Epithelial cell of proximal tubule (primary cell): ENCODE measurements around the gene GSDME. TPM values are rescaled to one million over a fixed set of nuclear protein-coding genes. Genes with fewer than 3 reads are reported as not detected.
A peak's percentile ranks its signal among the peaks of the same experiment; 100 is the strongest.

ENCODE experiments used
- DNase-seq: peaks from one replicate; pipeline ENCODE4 v3.0.0-alpha.2; 2011; ENCODE audit warnings: low read depth
- H3K4me3 ChIP-seq: 2 replicates; pipeline ENCODE4 v1.5.1; 2011; ENCODE audit warnings: low read depth, mild to moderate bottlenecking, low read length
- total RNA-seq: library from RNA; depleted of rRNA; stranded (reverse); fragments of >200 nt; gene quantifications from 2 replicates; pipeline ENCODE4 v1.2.3, GENCODE V29; 2015
- TF ChIP-seq, protein P1 (sequence below): conservative IDR thresholded peaks from 2 replicates; pipeline ENCODE4 v1.5.1; 2012; ENCODE audit warnings: low read depth, mild to moderate bottlenecking, low read length

GSDME gene
- total RNA-seq, 1 donor from 2014 or later, result 73.6 TPM

DNA sequence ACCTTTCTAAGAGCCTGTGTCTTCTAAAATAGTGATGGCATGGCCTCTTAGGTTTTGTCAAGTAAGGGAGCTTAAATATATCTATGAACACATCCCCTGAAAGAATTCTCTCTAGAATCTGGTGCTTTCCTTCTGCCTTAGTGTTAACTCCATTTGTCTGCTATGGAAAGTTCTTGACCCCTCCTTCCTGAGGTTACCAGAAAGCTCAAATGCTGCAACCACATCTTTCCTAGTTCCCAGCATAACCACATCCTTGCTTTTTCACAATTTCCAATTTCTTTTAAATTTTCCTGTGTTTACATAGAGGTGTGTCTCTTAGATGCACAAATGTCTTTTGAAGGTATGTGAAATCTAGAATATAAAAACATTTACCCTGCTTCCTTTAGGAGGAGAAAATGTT is 16.4 kb upstream of the GSDME start:
- H3K4me3 ChIP-seq, result no peak overlapping the region
- DNase-seq, result no peak
- TF ChIP-seq, protein P1, sequence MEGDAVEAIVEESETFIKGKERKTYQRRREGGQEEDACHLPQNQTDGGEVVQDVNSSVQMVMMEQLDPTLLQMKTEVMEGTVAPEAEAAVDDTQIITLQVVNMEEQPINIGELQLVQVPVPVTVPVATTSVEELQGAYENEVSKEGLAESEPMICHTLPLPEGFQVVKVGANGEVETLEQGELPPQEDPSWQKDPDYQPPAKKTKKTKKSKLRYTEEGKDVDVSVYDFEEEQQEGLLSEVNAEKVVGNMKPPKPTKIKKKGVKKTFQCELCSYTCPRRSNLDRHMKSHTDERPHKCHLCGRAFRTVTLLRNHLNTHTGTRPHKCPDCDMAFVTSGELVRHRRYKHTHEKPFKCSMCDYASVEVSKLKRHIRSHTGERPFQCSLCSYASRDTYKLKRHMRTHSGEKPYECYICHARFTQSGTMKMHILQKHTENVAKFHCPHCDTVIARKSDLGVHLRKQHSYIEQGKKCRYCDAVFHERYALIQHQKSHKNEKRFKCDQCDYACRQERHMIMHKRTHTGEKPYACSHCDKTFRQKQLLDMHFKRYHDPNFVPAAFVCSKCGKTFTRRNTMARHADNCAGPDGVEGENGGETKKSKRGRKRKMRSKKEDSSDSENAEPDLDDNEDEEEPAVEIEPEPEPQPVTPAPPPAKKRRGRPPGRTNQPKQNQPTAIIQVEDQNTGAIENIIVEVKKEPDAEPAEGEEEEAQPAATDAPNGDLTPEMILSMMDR, result no peak

DNA sequence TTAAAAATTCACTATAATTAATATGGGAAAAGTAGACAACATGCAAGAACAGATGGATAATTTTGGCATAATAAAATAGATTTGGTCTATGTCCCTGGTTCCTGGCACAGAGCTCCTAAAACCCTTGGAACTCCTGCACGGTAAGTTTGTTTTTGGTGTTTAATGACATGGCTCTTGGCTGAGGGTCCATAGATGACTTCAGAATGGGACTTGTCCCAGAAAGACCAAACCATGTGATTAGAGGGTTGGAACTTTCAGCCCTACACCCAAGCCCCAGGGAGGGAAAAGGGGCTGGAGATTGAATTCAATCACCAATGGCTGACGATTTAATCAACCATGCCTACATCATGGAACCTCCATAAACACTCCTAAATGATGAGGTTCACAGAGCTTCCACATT is 12.6 kb upstream of the GSDME start:
- H3K4me3 ChIP-seq, result no peak overlapping the region
- TF ChIP-seq, protein P1, result no peak
- DNase-seq, result no peak

DNA sequence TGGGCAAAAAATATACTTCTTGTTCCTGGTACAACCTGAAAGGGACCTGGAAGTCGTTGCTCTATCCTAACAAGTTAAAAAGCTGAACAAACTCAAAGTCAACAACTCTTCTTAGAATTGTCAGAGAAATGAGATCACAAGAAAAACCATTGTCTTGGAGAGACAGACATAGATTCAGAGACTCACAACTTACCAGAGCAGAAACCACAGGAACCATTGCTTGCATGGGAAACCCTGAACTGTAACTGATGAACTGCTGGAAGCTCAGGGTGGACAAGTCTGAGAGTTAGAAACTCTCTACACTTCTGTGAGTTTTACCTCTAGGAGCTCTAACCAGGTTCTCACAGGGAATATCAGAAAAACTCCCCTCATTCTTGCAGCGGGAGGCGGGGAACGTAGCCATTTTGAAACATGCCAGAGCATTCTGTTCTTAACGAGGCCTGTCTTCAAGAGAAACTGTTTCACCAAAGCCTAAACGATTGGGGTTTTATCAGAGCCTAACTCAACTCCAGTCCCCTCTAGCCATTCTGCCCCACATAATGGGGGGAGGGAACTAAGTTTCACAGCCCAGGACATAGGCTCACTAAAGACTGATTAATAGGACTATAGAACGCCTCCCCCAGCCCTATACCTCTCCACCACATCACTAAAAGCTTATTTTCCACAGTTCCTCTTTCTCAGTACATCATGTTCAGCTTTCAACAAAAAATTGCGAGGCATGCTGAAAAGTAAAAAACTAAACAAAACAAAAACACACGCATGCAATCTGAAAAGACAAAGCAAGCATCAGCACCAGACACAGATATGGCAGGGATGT is 12.0 kb upstream of the GSDME start:
- no peak overlapping the region for H3K4me3 ChIP-seq
- TF ChIP-seq, protein P1, result no peak
- peak; percentile 59 for DNase-seq

DNA sequence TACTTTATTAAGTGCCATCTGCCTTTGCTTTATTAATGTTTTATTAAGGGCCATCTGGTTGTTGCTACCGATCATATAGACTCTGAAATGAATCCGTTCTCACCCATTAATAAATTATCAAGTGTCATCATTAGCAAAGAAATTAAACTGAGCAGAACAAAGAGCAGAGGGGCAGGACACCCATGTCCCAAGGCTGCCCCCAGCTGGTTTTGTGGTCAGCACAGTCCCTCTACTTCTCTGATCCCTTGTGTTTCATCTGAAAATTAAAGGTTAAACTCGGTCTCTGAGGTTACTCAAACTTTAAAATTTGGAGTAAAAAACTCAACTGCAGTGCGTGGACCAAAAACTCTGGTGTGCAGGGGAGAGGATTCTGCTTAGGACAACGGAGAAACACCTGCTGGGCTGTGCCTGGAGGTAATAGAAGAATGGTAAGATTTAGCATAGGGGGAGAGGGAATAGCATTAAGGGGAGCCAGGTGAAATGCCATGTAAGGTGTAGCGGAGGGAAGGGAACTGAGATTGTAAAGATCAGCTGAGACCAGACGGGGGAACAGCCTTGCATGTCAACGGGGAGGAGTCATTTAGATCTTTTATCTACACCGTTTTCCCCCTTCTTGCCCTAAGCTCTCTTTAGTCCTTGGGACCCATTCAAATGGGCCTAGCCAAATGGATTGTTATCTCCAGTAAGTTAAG is 10.8 kb upstream of the GSDME start:
- no peak overlapping the region for H3K4me3 ChIP-seq
- DNase-seq, result no peak
- TF ChIP-seq, protein P1, result peak; percentile 35

DNA sequence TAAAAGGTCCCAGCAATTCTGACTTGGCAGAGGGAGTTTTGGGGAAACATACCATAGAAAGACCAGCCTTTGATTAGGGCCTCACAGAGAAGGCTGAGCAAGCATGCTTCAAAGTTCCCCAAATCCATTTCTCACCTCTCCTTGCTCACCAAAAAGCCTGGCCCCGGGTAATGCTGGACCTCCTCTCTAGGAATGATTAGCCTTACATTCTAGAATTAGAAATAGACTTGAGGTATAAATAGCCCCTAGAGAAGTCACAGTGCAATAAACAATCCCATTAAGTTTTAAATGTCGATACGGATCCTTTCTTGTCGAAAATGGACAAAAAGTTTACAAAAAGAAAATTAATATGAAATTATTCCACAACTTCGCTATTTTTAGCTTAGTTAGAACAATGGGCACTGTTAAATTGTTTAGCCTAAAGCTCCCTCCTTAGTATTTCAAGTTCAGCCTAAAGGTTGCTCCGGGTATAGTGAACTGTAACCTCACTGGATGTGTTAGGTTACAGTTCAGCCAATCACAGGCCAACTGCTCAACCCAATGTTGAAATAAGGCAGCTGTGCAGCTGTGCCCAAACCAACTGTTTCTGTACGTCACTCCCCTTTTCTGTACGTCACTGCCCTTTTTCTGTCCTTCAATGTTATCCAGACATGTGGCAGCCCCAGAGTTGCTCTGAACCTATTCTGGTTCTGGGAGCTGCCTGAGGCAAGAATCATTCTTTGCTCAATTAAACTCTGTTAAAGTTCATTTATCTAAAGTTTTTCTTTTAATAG is 7.9 kb upstream of the GSDME start:
- DNase-seq, result no peak
- TF ChIP-seq, protein P1, result no peak
- H3K4me3 ChIP-seq, result no peak overlapping the region

DNA sequence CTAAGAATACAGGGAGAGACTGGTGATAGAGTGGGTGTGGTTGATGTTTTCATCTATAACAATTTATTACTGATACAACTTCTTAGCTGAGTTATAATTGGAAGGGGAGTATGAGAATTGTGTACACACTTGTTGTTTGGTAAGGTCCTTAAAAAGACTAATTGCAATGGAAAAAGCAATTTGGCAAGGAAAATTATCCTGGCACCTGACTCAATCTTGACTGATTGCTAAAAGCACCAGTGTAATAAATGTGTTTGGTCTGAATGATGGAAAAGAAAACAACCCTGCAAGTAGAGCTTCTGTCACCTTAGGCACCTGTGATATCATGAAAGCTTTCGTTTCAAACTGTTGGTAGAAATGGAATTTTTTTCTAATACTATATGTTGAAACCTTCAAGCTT is 6.7 kb upstream of the GSDME start:
- no peak overlapping the region for H3K4me3 ChIP-seq
- TF ChIP-seq, protein P1, result no peak
- DNase-seq, result no peak
